ENCODE results near the gene PACSIN1.

DNA sequence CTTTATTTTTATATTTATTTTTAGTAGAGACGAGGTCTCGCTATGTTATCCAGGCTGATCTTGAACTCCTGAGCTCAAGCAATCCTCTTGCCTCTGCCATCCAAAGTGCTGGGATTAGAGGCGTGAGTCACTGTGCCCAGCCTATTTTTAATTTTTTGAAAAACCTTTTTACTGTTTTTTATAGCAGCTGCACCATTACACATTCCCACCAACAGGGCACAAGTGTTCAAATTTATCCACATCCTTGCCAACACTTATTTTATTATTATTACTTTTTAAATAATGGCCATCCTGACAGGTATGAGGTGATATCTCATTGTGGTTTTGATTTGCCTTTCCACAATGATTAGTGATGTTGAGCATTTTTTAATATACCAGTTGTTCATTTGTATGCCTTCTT is 42.5 kb downstream of the PACSIN1 start:
- TF ChIP-seq, protein P1, sequence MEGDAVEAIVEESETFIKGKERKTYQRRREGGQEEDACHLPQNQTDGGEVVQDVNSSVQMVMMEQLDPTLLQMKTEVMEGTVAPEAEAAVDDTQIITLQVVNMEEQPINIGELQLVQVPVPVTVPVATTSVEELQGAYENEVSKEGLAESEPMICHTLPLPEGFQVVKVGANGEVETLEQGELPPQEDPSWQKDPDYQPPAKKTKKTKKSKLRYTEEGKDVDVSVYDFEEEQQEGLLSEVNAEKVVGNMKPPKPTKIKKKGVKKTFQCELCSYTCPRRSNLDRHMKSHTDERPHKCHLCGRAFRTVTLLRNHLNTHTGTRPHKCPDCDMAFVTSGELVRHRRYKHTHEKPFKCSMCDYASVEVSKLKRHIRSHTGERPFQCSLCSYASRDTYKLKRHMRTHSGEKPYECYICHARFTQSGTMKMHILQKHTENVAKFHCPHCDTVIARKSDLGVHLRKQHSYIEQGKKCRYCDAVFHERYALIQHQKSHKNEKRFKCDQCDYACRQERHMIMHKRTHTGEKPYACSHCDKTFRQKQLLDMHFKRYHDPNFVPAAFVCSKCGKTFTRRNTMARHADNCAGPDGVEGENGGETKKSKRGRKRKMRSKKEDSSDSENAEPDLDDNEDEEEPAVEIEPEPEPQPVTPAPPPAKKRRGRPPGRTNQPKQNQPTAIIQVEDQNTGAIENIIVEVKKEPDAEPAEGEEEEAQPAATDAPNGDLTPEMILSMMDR (IDR thresholded peaks at IDR 0.05; ENCODE audit: low read depth, low read length), result no peak
- no peak for TF ChIP-seq EZH2phosphoT487 (IDR thresholded peaks at IDR 0.05; ENCODE audit: low read depth)
